Esophagus squamous epithelium (tissue), 4 donors: ENCODE results near the gene ILKAP.

ENCODE experiments used
- CTCF ChIP-seq, 6 experiments: fragments of 450-650 bp in 4 of 6; fragments of 200-600 bp in 2 of 6; sonication (generic) in 2 of 6; IDR thresholded peaks; one replicate each; pipeline ENCODE4 v1.5.1; 2016 to 2019; ENCODE audit warnings: antibody characterized with exemption in 6 of 6, mild to moderate bottlenecking in 4 of 6, moderate library complexity in 4 of 6
- POLR2A ChIP-seq, 4 donors: fragments of 450-650 bp; IDR thresholded peaks; one replicate each; pipeline ENCODE4 v1.6.1; 2017; ENCODE audit warnings: antibody characterized with exemption in 4 of 4, mild to moderate bottlenecking in 4 of 4, moderate library complexity in 3 of 4

GRCh38 chr2:238125127-238125885 is 78.2 kb downstream of the ILKAP start:
- no peak for TF ChIP-seq CTCF (IDR thresholded peaks at IDR 0.05)
- no peak for TF ChIP-seq POLR2A (IDR thresholded peaks at IDR 0.05)
